K562 (cell line): ENCODE data around the gene IMPA2. TPM values are rescaled to one million over a fixed set of nuclear protein-coding genes. Genes with fewer than 3 reads are reported as not detected.

Experiments used
- CHD7 ChIP-seq: fragments of 200-600 bp; sonication (generic); IDR thresholded peaks from one replicate; pipeline ENCODE4 v1.6.1; 2012; ENCODE audit warnings: mild to moderate bottlenecking, low read depth, low read length, inconsistent platforms
- EGR1 ChIP-seq: fragments of 450-650 bp; conservative IDR thresholded peaks from 2 replicates; pipeline ENCODE4 v1.6.1; 2017; ENCODE audit warnings: mild to moderate bottlenecking
- GABPB1 ChIP-seq: sonication (generic); formaldehyde crosslinking; IDR thresholded peaks from 2 replicates; pipeline ENCODE4 v1.8.0; 2022; ENCODE audit warnings: mild to moderate bottlenecking, missing genetic modification reagents
- PYGO2 ChIP-seq: fragments of 450-650 bp; IDR thresholded peaks from 2 replicates; pipeline ENCODE4 v1.6.1; 2016; ENCODE audit warnings: mild to moderate bottlenecking, missing genetic modification characterization, moderate library complexity, missing compliant biosample characterization
- SAP30 ChIP-seq: fragments of 200-600 bp; sonication (generic); IDR thresholded peaks from 2 replicates; pipeline ENCODE4 v1.6.1; 2012; ENCODE audit warnings: borderline replicate concordance, low read depth, mild to moderate bottlenecking, moderate library complexity, low read length, control low read depth, inconsistent platforms; ENCODE audit not compliant: insufficient read depth, poor library complexity, severe bottlenecking
- ZFPM2 ChIP-seq: fragments of 250-450 bp; sonication (Bioruptor Pico); IDR thresholded peaks from 2 replicates; pipeline ENCODE4 v1.5.1; 2022; ENCODE audit warnings: mild to moderate bottlenecking
- ZNF407 ChIP-seq: fragments of 450-650 bp; IDR thresholded peaks from 2 replicates; pipeline ENCODE4 v1.6.1; 2016; ENCODE audit warnings: low read depth
- polyA plus RNA-seq, 8 experiments: library from polyadenylated mRNA; depleted of rRNA in 4 of 8; stranded (reverse) in 5 of 8; unstranded in 3 of 8; fragments of >200 nt; fragmentation: Nextera tagmentation in 2 of 8; fragmentation: Illumina TruSeq in 1 of 8; extraction: Ambion mirVana in 2 of 8; extraction: Trizol in 1 of 8; gene quantifications; 2 replicates each; pipeline versions ENCODE4 v1.2.1 to v1.2.3, GENCODE V29; 2011 to 2014; ENCODE audit warnings: inconsistent platforms in 1 of 8, missing spikeins in 1 of 8
- total RNA-seq, 7 experiments: library from RNA; depleted of rRNA in 6 of 7; stranded (reverse); fragments of >200 nt in 6 of 7; fragmentation: Illumina TruSeq in 2 of 7; extraction: Trizol in 2 of 7; gene quantifications; 2 replicates each; pipeline versions ENCODE4 v1.2.1 to v1.2.3, GENCODE V29; 2011 to 2021; ENCODE audit warnings: low replicate concordance in 1 of 7

Gene IMPA2
- total and polyA plus RNA-seq, 9 of the 15 experiments (the other 6 are each of a cell fraction or from before 2014, with no cell fraction given): 0.62 to 11.3 (median 5.7) TPM

- TF ChIP-seq CHD7 (no peak), GABPB1 (CRISPR knock-in tag) (no peak), EGR1 (no peak), PYGO2 (no peak), SAP30 (no peak), ZFPM2 (no peak), ZNF407 (no peak)
Measured at GRCh38 chr18:12027480-12027879, 46.2 kb downstream of the IMPA2 start (continued).
